Thyroid gland (tissue), 4 donors: ENCODE measurements around the gene SLC9A7. TPM values are rescaled to one million over a fixed set of nuclear protein-coding genes. Genes with fewer than 3 reads are reported as not detected.

Experiments
- DNase-seq, 2 donors: peaks; one replicate each; pipeline ENCODE4 v3.0.0-alpha.2; 2019
- H3K27ac ChIP-seq, 3 donors: fragments of 200-600 bp; sonication (generic); 1 replicate in 2 of 3; 2 replicates in 1 of 3; pipeline ENCODE4 v1.5.1; 2016 to 2019; ENCODE audit warnings: mild to moderate bottlenecking in 1 of 3, moderate library complexity in 1 of 3
- H3K27me3 ChIP-seq: fragments of 200-600 bp; sonication (generic); one replicate; pipeline ENCODE4 v1.5.1; 2019
- H3K36me3 ChIP-seq, 2 donors: fragments of 200-600 bp; sonication (generic); one replicate each; pipeline ENCODE4 v1.5.1; 2016 to 2019
- H3K4me1 ChIP-seq, 2 donors: fragments of 200-600 bp; sonication (generic); one replicate each; pipeline ENCODE4 v1.5.1; 2017 to 2019
- H3K4me3 ChIP-seq, 3 donors: fragments of 200-600 bp; sonication (generic); replicated peaks in 1 of 3; 1 replicate in 2 of 3; 2 replicates in 1 of 3; pipeline ENCODE4 v1.5.1; 2016; ENCODE audit warnings: mild to moderate bottlenecking in 1 of 3
- H3K9me3 ChIP-seq: fragments of 200-600 bp; sonication (generic); one replicate; pipeline ENCODE4 v1.5.1; 2017
- POLR2A ChIP-seq, 2 donors: fragments of 450-650 bp; IDR thresholded peaks; one replicate each; pipeline ENCODE4 v1.6.1; 2017; ENCODE audit warnings: antibody characterized with exemption in 2 of 2, mild to moderate bottlenecking in 2 of 2, moderate library complexity in 1 of 2
- WGBS, 2 donors: methylation state at CpG; one replicate each; pipeline ENCODE4 v1.1.5; 2017; 5-methylcytosine and 5-hydroxymethylcytosine counted together
- intact Hi-C: fragments of 100-400 bp; cut with DNase I; formaldehyde crosslinking; loops from one replicate; pipeline ENCODE4 v1.15.1; 2023
- total RNA-seq, 4 donors: library from RNA; depleted of rRNA; stranded (reverse); fragments of >200 nt; gene quantifications; one replicate each; pipeline ENCODE4 v1.2.3, GENCODE V29; 2016
- TF ChIP-seq, protein P1 (sequence below), 6 experiments: fragments of 200-600 bp in 3 of 6; fragments of 450-650 bp in 3 of 6; sonication (generic) in 3 of 6; IDR thresholded peaks; one replicate each; pipeline ENCODE4 v1.5.1; 2016 to 2019; ENCODE audit warnings: antibody characterized with exemption in 6 of 6, mild to moderate bottlenecking in 2 of 6, inconsistent platforms in 1 of 6, moderate library complexity in 1 of 6

Gene SLC9A7
- 10 to 100 TPM; 18.4 to 35.5 (median 26.3) TPM for total RNA-seq

DNA sequence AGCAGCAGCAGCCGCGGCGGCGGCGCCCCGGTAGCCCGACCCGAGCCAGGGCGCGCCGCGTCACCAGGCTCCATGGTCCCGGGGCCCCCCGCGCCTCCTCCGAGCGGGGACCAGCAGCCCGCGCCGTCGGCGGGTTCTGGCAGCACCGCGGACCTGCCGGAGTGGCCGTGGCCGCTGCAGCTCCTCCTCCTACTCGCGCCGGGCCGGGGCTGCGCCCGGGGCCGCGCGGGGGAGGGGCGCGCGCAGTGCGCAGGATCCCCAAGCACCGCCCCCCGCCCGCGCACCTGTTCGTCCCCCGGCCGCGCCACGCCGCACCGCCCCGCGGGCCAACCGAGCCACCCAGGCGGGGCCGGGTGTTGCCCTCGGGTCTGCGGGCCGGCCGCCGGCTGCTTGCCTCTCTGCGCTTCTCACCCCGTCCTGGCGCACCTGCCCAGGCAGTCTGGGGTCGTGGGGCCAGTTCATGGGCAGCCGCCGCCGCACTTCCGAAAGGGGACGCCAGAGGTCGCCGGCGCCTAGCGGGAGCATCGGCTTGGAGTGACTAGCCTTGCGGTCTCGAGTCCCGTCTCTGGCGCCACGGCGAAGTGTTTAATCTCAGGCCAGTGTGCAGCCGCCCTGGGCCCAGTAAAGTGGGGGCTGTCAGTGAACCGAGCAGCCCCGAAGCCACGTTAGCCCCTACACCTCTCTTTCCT is at the start of gene SLC9A7:
SLC9A7 (minus strand) TSS at position 163 of the 689 bp plus-strand sequence; CDS start at position 74, 89 bp downstream.
- Histone ChIP-seq H3K27ac (peak within 1 kb of the TSS; percentile 26 to 49 (median 43)), H3K36me3 (no peaks in the 10 kb centered on the region), H3K4me1 (peaks cover 0 to 8% of the 10 kb centered on the region in 2 donors), H3K27me3 (no peaks in the 10 kb centered on the region), H3K4me3 (peak within 1 kb of the TSS in 2 of 3 donors; percentile 20 to 38), H3K9me3 (no peaks in the 10 kb centered on the region)
- 0% methylated on average over 1 of the region's 85 CpGs; no CpG with 5 or more reads in 1 of the 2 donors for WGBS, 2 donors
- DNase-seq, result peak; percentile 75
- intact Hi-C loops, result no loop called here
- peak in 1 of 2 donors; percentile 80 for TF ChIP-seq POLR2A (IDR thresholded peaks at IDR 0.05)
- TF ChIP-seq, protein P1, sequence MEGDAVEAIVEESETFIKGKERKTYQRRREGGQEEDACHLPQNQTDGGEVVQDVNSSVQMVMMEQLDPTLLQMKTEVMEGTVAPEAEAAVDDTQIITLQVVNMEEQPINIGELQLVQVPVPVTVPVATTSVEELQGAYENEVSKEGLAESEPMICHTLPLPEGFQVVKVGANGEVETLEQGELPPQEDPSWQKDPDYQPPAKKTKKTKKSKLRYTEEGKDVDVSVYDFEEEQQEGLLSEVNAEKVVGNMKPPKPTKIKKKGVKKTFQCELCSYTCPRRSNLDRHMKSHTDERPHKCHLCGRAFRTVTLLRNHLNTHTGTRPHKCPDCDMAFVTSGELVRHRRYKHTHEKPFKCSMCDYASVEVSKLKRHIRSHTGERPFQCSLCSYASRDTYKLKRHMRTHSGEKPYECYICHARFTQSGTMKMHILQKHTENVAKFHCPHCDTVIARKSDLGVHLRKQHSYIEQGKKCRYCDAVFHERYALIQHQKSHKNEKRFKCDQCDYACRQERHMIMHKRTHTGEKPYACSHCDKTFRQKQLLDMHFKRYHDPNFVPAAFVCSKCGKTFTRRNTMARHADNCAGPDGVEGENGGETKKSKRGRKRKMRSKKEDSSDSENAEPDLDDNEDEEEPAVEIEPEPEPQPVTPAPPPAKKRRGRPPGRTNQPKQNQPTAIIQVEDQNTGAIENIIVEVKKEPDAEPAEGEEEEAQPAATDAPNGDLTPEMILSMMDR (IDR thresholded peaks at IDR 0.05), result peak; percentile 49 to 89 (median 68)

DNA sequence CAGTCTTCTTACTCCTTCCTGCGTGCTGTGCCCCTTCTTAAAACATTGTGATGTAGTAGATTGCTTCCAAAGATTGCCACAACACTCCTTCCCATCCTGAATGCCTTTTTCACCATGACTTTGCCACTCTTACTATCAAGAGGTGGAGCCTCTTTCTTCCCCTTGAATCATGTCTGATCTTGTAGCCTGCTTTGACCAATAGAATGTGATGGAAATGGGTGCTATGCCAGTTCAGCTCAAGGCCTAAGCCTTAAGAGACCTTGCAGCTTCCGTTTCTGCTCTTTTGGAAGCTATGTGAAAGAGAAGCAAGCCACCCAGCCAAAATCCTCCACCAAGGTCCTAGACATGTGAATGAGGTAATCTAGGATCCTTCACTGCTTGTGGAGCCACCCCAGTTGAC is 46.4 kb upstream of the SLC9A7 start:
- no peak for DNase-seq
- Histone ChIP-seq H3K36me3 (no peaks in the 10 kb centered on the region), H3K27ac (no peak overlapping the region), H3K27me3 (no peaks in the 10 kb centered on the region), H3K9me3 (no peaks in the 10 kb centered on the region), H3K4me1 (no peaks in the 10 kb centered on the region), H3K4me3 (no peak overlapping the region)
- TF ChIP-seq, protein P1 (IDR thresholded peaks at IDR 0.05), result no peak
- TF ChIP-seq POLR2A (IDR thresholded peaks at IDR 0.05), result no peak
- intact Hi-C loops, result no loop called here
- 96% methylated on average over 2 of the region's 2 CpGs for WGBS, 2 donors

DNA sequence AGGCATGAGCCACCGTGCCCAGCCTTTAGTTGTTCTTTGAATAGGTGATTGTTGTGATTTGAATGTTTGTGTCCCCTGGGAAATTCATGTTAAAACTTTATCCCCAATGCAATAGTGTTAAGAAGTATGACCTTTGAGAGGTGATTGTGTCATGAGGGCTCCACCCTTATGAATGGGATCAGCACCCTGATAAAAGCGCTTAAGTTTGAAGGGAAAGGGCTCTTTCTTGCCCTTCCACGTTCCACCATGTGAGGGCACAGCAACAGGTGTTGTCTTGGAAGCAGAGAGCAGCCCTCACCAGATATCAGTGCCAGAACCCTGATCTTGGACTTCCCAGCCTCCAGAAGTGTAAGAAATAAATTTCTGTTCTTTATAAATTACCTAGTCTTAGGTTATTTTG is 44.2 kb upstream of the SLC9A7 start:
- no peak for DNase-seq
- no peak overlapping the region for H3K4me3 ChIP-seq
- 72 to 79% methylated on average over 3 of the region's 3 CpGs for WGBS, 2 donors
- H3K27me3 ChIP-seq, result no peaks in the 10 kb centered on the region
- no peak for TF ChIP-seq POLR2A (IDR thresholded peaks at IDR 0.05)
- TF ChIP-seq, protein P1 (IDR thresholded peaks at IDR 0.05), result no peak
- no peak overlapping the region for H3K27ac ChIP-seq
- H3K4me1 ChIP-seq, result no peaks in the 10 kb centered on the region
- no peaks in the 10 kb centered on the region for H3K9me3 ChIP-seq
- no peaks in the 10 kb centered on the region for H3K36me3 ChIP-seq
- intact Hi-C loops, result no loop called here

DNA sequence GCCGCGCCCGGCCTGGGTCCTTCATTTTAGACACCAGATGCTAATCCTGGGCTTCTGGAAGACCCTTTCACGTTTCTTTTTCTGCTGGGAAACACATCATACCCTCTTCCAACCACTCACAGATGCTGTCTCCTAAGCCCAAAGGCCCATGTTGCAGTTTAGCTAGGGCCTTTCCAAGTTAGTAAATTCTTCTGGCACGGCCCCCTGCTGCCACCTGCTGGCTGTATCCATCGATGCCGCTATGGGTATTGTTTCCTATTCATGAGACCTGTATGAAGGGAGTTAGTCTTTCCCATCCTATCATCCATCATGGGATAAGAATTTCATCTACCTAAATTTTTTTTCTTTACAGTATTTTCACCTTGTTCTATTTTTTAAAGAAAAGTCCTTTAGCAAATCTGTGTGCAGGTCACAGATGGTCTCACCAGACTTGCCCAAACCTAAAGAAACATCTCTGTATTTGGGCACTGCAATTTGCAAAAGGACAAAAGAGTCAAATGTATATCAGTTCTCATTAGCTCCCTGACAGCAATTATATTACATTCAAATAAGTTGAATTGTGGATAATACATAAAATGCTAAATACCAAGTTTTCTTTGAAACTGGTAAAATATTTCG is 37.8 kb upstream of the SLC9A7 start:
- H3K9me3 ChIP-seq, result no peaks in the 10 kb centered on the region
- H3K27me3 ChIP-seq, result no peaks in the 10 kb centered on the region
- no peak overlapping the region for H3K4me3 ChIP-seq
- peak; percentile 70 to 77 for DNase-seq
- no peak overlapping the region for H3K27ac ChIP-seq
- WGBS, 2 donors, result 44 to 47% methylated on average over 7 to 8 of the region's 8 CpGs
- TF ChIP-seq, protein P1 (IDR thresholded peaks at IDR 0.05), result peak in 5 of 6 experiments; percentile 27 to 68 (median 60)
- TF ChIP-seq POLR2A (IDR thresholded peaks at IDR 0.05), result no peak
- intact Hi-C loops, result no loop called here
- no peaks in the 10 kb centered on the region for H3K36me3 ChIP-seq
- no peaks in the 10 kb centered on the region for H3K4me1 ChIP-seq
